CD8-positive, alpha-beta memory T cell (primary cell): ENCODE measurements around the gene CDCA7. TPM values are rescaled to one million over a fixed set of nuclear protein-coding genes. Genes with fewer than 3 reads are reported as not detected.
"Not testable (repeated sequence)": the region's sequence is repeated elsewhere in the genome, so short reads cannot be mapped to it uniquely, and the experiment has no call there.

Experiments
- CTCF ChIA-PET: fragments of 350-600 bp; sonication (Branson Sonifier 250); formaldehyde crosslinking; loops from one replicate; lab custom pipeline; 2021; ENCODE audit warnings: antibody characterized with exemption; lab: Charles Lee
- POLR2A ChIA-PET: fragments of 350-600 bp; sonication (Branson Sonifier 250); formaldehyde crosslinking; loops from one replicate; lab custom pipeline; 2021; ENCODE audit warnings: antibody characterized with exemption; lab: Charles Lee
- DNase-seq, 5 donors: peaks; one replicate each; pipeline versions ENCODE4 v3.0.0 to v3.0.0-alpha.2; 2020 to 2022; ENCODE audit warnings: mixed read lengths in 1 of 5
- H3K27ac ChIP-seq: one replicate; pipeline ENCODE4 v1.7.0; 2013; ENCODE audit warnings: low read depth, mild to moderate bottlenecking, low read length, moderate library complexity
- H3K27me3 ChIP-seq: 2 replicates; pipeline ENCODE4 v1.7.0; 2013; ENCODE audit warnings: low read length, mild to moderate bottlenecking; ENCODE audit not compliant: insufficient read depth, poor library complexity, severe bottlenecking
- H3K36me3 ChIP-seq: 2 replicates; pipeline ENCODE4 v1.7.0; 2013; ENCODE audit warnings: mild to moderate bottlenecking, low read length, moderate library complexity; ENCODE audit not compliant: insufficient read depth
- H3K4me1 ChIP-seq: 2 replicates; pipeline ENCODE4 v1.7.0; 2013; ENCODE audit warnings: mild to moderate bottlenecking, low read length, moderate library complexity; ENCODE audit not compliant: insufficient read depth
- H3K4me3 ChIP-seq: 2 replicates; pipeline ENCODE4 v1.7.0; 2013; ENCODE audit warnings: mild to moderate bottlenecking, low read length
- H3K9me3 ChIP-seq: 2 replicates; pipeline ENCODE4 v1.7.0; 2013; ENCODE audit warnings: mild to moderate bottlenecking, low read length
- H3K27ac Mint-ChIP-seq, 8 donors: one replicate each; pipeline ENCODE4 v1.8.0; 2020 to 2021; ENCODE audit warnings: mixed read lengths in 8 of 8, mild to moderate bottlenecking in 6 of 8, inconsistent platforms in 3 of 8, moderate library complexity in 3 of 8
- H3K27me3 Mint-ChIP-seq, 2 donors: one replicate each; pipeline ENCODE4 v1.8.0; 2020 to 2021; ENCODE audit warnings: mixed read lengths in 2 of 2, mild to moderate bottlenecking in 1 of 2, moderate library complexity in 1 of 2
- H3K36me3 Mint-ChIP-seq, 3 donors: one replicate each; pipeline ENCODE4 v1.8.0; 2020 to 2021; ENCODE audit warnings: mixed read lengths in 3 of 3, inconsistent platforms in 1 of 3, mild to moderate bottlenecking in 1 of 3
- H3K4me1 Mint-ChIP-seq, 3 donors: one replicate each; pipeline ENCODE4 v1.8.0; 2020 to 2021; ENCODE audit warnings: mixed read lengths in 3 of 3, inconsistent platforms in 1 of 3, mild to moderate bottlenecking in 1 of 3
- H3K4me3 Mint-ChIP-seq, 7 donors: one replicate each; pipeline ENCODE4 v1.8.0; 2020 to 2021; ENCODE audit warnings: mixed read lengths in 7 of 7, mild to moderate bottlenecking in 6 of 7, moderate library complexity in 4 of 7, inconsistent platforms in 2 of 7
- H3K9me3 Mint-ChIP-seq, 5 donors: one replicate each; pipeline ENCODE4 v1.8.0; 2020 to 2022; ENCODE audit warnings: mixed read lengths in 5 of 5, mild to moderate bottlenecking in 3 of 5, moderate library complexity in 2 of 5, inconsistent platforms in 1 of 5
- polyA plus RNA-seq: library from polyadenylated mRNA; unstranded; fragments of 300-500 nt; fragmentation: Illumina TruSeq; gene quantifications from one replicate; pipeline ENCODE4 v1.2.3, GENCODE V29; 2021
- total RNA-seq, 2 experiments: library from RNA; stranded (reverse); gene quantifications; one replicate each; pipeline ENCODE4 v1.2.3, GENCODE V29; 2021

CDCA7 gene
- total and polyA plus RNA-seq, 3 experiments from 2014 or later = 5.0 to 25.9 (median 23.5) TPM

- peaks cover 25 to 46% of the 10 kb centered on the region in 2 donors for H3K27me3 Mint-ChIP-seq
- CTCF ChIA-PET = interaction anchor here (1.1 kb wide), 1 partner anchor 934 kb away, joined by 3 read pairs; no protein-coding TSS in a partner anchor
These were observed 53.0 kb downstream of the CDCA7 start for GRCh38 chr2:173407646-173408045.

GRCh38 chr2:173410579-173410978 lies 55.9 kb downstream of the CDCA7 start:
- Mint-ChIP-seq H3K36me3 (no peaks in the 10 kb centered on the region), H3K4me3 (no peak overlapping the region), H3K27ac (no peak overlapping the region), H3K9me3 (no peaks in the 10 kb centered on the region), H3K27me3 (peaks cover 10 to 40% of the 10 kb centered on the region in 2 donors), H3K4me1 (no peaks in the 10 kb centered on the region)
- Histone ChIP-seq H3K4me3 (no peak overlapping the region), H3K27ac (no peak overlapping the region), H3K4me1 (no peaks in the 10 kb centered on the region), H3K27me3 (peaks cover 4% of the 10 kb centered on the region), H3K36me3 (no peaks in the 10 kb centered on the region), H3K9me3 (no peaks in the 10 kb centered on the region)
- DNase-seq = no peak
- POLR2A ChIA-PET = no interaction called here
- CTCF ChIA-PET = no interaction called here

More at GRCh38 chr2:173407646-173408045, 53.0 kb downstream of the CDCA7 start:
- H3K4me3 ChIP-seq = no peak overlapping the region
- H3K27ac Mint-ChIP-seq = no peak overlapping the region
- H3K4me1 Mint-ChIP-seq = peaks cover 0 to 4% (median under 1%) of the 10 kb centered on the region in 3 donors
- no peak for DNase-seq
- POLR2A ChIA-PET = no interaction called here
- no peaks in the 10 kb centered on the region for H3K9me3 ChIP-seq
- H3K36me3 Mint-ChIP-seq = no peaks in the 10 kb centered on the region
- H3K36me3 ChIP-seq = no peaks in the 10 kb centered on the region
- no peak overlapping the region for H3K4me3 Mint-ChIP-seq
- H3K27ac ChIP-seq = no peak overlapping the region
- H3K27me3 ChIP-seq = peaks cover 7% of the 10 kb centered on the region
- H3K9me3 Mint-ChIP-seq = no peaks in the 10 kb centered on the region
- H3K4me1 ChIP-seq = no peaks in the 10 kb centered on the region

GRCh38 chr2:173412628-173413027 lies 58.0 kb downstream of the CDCA7 start:
- no peaks in the 10 kb centered on the region for H3K9me3 ChIP-seq
- DNase-seq = no peak
- no peak overlapping the region for H3K4me3 ChIP-seq
- CTCF ChIA-PET = interaction anchor here (1.0 to 1.8 kb wide), 3 partner anchors 9 to 14 kb away, joined by 3 to 6 read pairs (median 3); no protein-coding TSS in a partner anchor
- POLR2A ChIA-PET = no interaction called here
- Mint-ChIP-seq H3K9me3 (no peaks in the 10 kb centered on the region), H3K36me3 (no peaks in the 10 kb centered on the region), H3K27me3 (peaks cover 6 to 33% of the 10 kb centered on the region in 2 donors), H3K4me3 (no peak overlapping the region), H3K4me1 (no peaks in the 10 kb centered on the region), H3K27ac (no peak overlapping the region)
- H3K27me3 ChIP-seq = peaks cover 4% of the 10 kb centered on the region
- no peaks in the 10 kb centered on the region for H3K4me1 ChIP-seq
- no peak overlapping the region for H3K27ac ChIP-seq
- no peaks in the 10 kb centered on the region for H3K36me3 ChIP-seq

- Histone ChIP-seq H3K36me3 (no peaks in the 10 kb centered on the region), H3K27ac (no peak overlapping the region), H3K4me3 (no peak overlapping the region), H3K27me3 (peaks cover 4% of the 10 kb centered on the region), H3K4me1 (no peaks in the 10 kb centered on the region), H3K9me3 (no peaks in the 10 kb centered on the region)
- POLR2A ChIA-PET = no interaction called here
- H3K27ac Mint-ChIP-seq = no peak overlapping the region
- no peaks in the 10 kb centered on the region for H3K9me3 Mint-ChIP-seq
- no peaks in the 10 kb centered on the region for H3K36me3 Mint-ChIP-seq
- CTCF ChIA-PET = no interaction called here
- no peak for DNase-seq
- H3K4me3 Mint-ChIP-seq = no peak overlapping the region
- peaks cover 6 to 34% of the 10 kb centered on the region in 2 donors for H3K27me3 Mint-ChIP-seq
- no peaks in the 10 kb centered on the region for H3K4me1 Mint-ChIP-seq
These were observed 60.2 kb downstream of the CDCA7 start for GRCh38 chr2:173414823-173415322.

GRCh38 chr2:173415431-173416381 lies 61.0 kb downstream of the CDCA7 start:
- no peak for DNase-seq
- CTCF ChIA-PET = no interaction called here
- Mint-ChIP-seq H3K36me3 (no peaks in the 10 kb centered on the region), H3K27me3 (peaks cover 11 to 36% of the 10 kb centered on the region in 2 donors), H3K4me1 (no peaks in the 10 kb centered on the region), H3K4me3 (no peak overlapping the region), H3K9me3 (no peaks in the 10 kb centered on the region), H3K27ac (no peak overlapping the region)
- Histone ChIP-seq H3K4me3 (no peak overlapping the region), H3K27me3 (peaks cover 4% of the 10 kb centered on the region), H3K9me3 (no peaks in the 10 kb centered on the region), H3K36me3 (no peaks in the 10 kb centered on the region), H3K4me1 (no peaks in the 10 kb centered on the region), H3K27ac (no peak overlapping the region)
- POLR2A ChIA-PET = no interaction called here

GRCh38 chr2:173416415-173417152 lies 61.9 kb downstream of the CDCA7 start:
- H3K27ac Mint-ChIP-seq, CTCF ChIA-PET, H3K27me3 ChIP-seq, H3K4me3 ChIP-seq, H3K36me3 Mint-ChIP-seq, H3K9me3 Mint-ChIP-seq, H3K4me1 ChIP-seq, H3K36me3 ChIP-seq, H3K4me3 Mint-ChIP-seq, H3K27ac ChIP-seq, H3K9me3 ChIP-seq, DNase-seq, POLR2A ChIA-PET, H3K4me1 Mint-ChIP-seq: not testable (repeated sequence)
- H3K27me3 Mint-ChIP-seq = peaks cover 15 to 41% of the 10 kb centered on the region in 2 donors

- no peak overlapping the region for H3K4me3 Mint-ChIP-seq
- CTCF ChIA-PET = no interaction called here
These were observed 62.7 kb downstream of the CDCA7 start for GRCh38 chr2:173417341-173417740.

GRCh38 chr2:173417802-173418201 lies 63.1 kb downstream of the CDCA7 start:
- Histone ChIP-seq H3K27me3 (peaks cover 2% of the 10 kb centered on the region), H3K36me3 (no peaks in the 10 kb centered on the region), H3K9me3 (no peaks in the 10 kb centered on the region), H3K4me1 (no peaks in the 10 kb centered on the region), H3K4me3 (no peak overlapping the region), H3K27ac (no peak overlapping the region)
- POLR2A ChIA-PET = no interaction called here
- CTCF ChIA-PET = no interaction called here
- Mint-ChIP-seq H3K27me3 (peaks cover 20 to 44% of the 10 kb centered on the region in 2 donors), H3K4me3 (no peak overlapping the region), H3K4me1 (no peaks in the 10 kb centered on the region), H3K27ac (no peak overlapping the region), H3K36me3 (no peaks in the 10 kb centered on the region), H3K9me3 (no peaks in the 10 kb centered on the region)
- no peak for DNase-seq

More at GRCh38 chr2:173417341-173417740, 62.7 kb downstream of the CDCA7 start:
- Histone ChIP-seq H3K4me3 (no peak overlapping the region), H3K27ac (no peak overlapping the region), H3K36me3 (no peaks in the 10 kb centered on the region), H3K27me3 (peaks cover 4% of the 10 kb centered on the region), H3K4me1 (no peaks in the 10 kb centered on the region), H3K9me3 (no peaks in the 10 kb centered on the region)
- Mint-ChIP-seq H3K27me3 (peaks cover 19 to 45% of the 10 kb centered on the region in 2 donors), H3K4me1 (no peaks in the 10 kb centered on the region), H3K36me3 (no peaks in the 10 kb centered on the region), H3K27ac (no peak overlapping the region), H3K9me3 (no peaks in the 10 kb centered on the region)
- DNase-seq = no peak
- POLR2A ChIA-PET = no interaction called here
